GM12878 (cell line): Measurements from ENCODE around the gene ADGRE3.
"Not testable (repeated sequence)": the region's sequence is repeated elsewhere in the genome, so short reads cannot be mapped to it uniquely, and the experiment has no call there.

Source experiments
- BRCA1 ChIP-seq: IDR thresholded peaks from 2 replicates; pipeline ENCODE4 v1.6.1; 2011; ENCODE audit warnings: low read depth, low read length, improper control_type of control experiment
- CEBPB ChIP-seq, 2 experiments: fragments of 150-350 bp in 1 of 2; IDR thresholded peaks; 2 replicates each; pipeline ENCODE4 v1.6.1; 2012 to 2014; ENCODE audit warnings: low read depth in 2 of 2, low read length in 2 of 2, borderline replicate concordance in 1 of 2, inconsistent platforms in 1 of 2
- CTCF ChIP-seq, 3 experiments: IDR thresholded peaks in 2 of 3; conservative IDR thresholded peaks in 1 of 3; 2 replicates each; pipeline ENCODE4 v1.5.1; 2011; ENCODE audit warnings: low read depth in 3 of 3, low read length in 3 of 3, mild to moderate bottlenecking in 3 of 3, control low read depth in 2 of 3, moderate library complexity in 2 of 3, inconsistent platforms in 1 of 3, mixed read lengths in 1 of 3; ENCODE audit not compliant: control insufficient read depth in 2 of 3, insufficient read depth in 1 of 3; ENCODE audit errors: extremely low read depth in 1 of 3
- DPF2 ChIP-seq: fragments of 450-650 bp; IDR thresholded peaks from 2 replicates; pipeline ENCODE4 v1.6.1; 2017; ENCODE audit warnings: mild to moderate bottlenecking
- EZH2 ChIP-seq: IDR thresholded peaks from 2 replicates; pipeline ENCODE4 v1.6.1; 2012; ENCODE audit warnings: low read depth, mild to moderate bottlenecking, control low read depth, inconsistent platforms, low read length, borderline replicate concordance; ENCODE audit not compliant: control insufficient read depth
- JUND ChIP-seq: IDR thresholded peaks from 2 replicates; pipeline ENCODE4 v1.6.1; 2012; ENCODE audit warnings: low read depth, mild to moderate bottlenecking, low read length, improper control_type of control experiment, moderate library complexity
- KDM1A ChIP-seq: fragments of 200-600 bp; sonication (generic); IDR thresholded peaks from 2 replicates; pipeline ENCODE4 v1.6.1; 2016; ENCODE audit warnings: borderline replicate concordance
- POLR2AphosphoS5 ChIP-seq: IDR thresholded peaks from 2 replicates; pipeline ENCODE4 v1.6.1; 2011; ENCODE audit warnings: mild to moderate bottlenecking, low read length, inconsistent platforms
- RAD21 ChIP-seq: IDR thresholded peaks from 2 replicates; pipeline ENCODE4 v1.6.1; 2011; ENCODE audit warnings: mild to moderate bottlenecking, low read depth, low read length, moderate library complexity; ENCODE audit not compliant: insufficient read depth
- ZBTB11 ChIP-seq: fragments of 450-650 bp; formaldehyde crosslinking; IDR thresholded peaks from 2 replicates; pipeline ENCODE4 v1.5.0; 2022; ENCODE audit warnings: mild to moderate bottlenecking, missing genetic modification characterization

- TF ChIP-seq JUND; CTCF (IDR thresholded peaks at IDR 0.05 in 2 of 3, conservative IDR thresholded peaks at IDR 0.05 in 1 of 3; ENCODE audit: control insufficient read depth in 2 of 3, extremely low read depth in 1 of 3, insufficient read depth in 1 of 3, low read depth in 3 of 3, low read length in 3 of 3); POLR2AphosphoS5; RAD21; EZH2; BRCA1; DPF2; KDM1A; ZBTB11; CEBPB (IDR thresholded peaks at IDR 0.05; ENCODE audit: borderline replicate concordance in 1 of 2, low read depth in 2 of 2, low read length in 2 of 2): not testable (repeated sequence)
Measured at GRCh38 chr19:14589433-14589832, 85.2 kb downstream of the ADGRE3 start.
